Ramos (cell line): ENCODE measurements around the gene EFNA5.

Experiments
- in situ Hi-C: fragments of 300-500 bp; cut with MboI; formaldehyde crosslinking; loops from one replicate; pipeline ENCODE4 v1.14.3; 2022; ENCODE audit warnings: low sequenced_read_pairs; ENCODE audit not compliant: unreplicated experiment

Gene EFNA5

GRCh38 chr5:107388141-107388861, 282.4 kb downstream of the EFNA5 start:
- in situ Hi-C loops: no loop called here

GRCh38 chr5:107387526-107388140, 283.1 kb downstream of the EFNA5 start:
- in situ Hi-C loops: no loop called here

GRCh38 chr5:107385708-107386107, 285.0 kb downstream of the EFNA5 start:
- in situ Hi-C loops: no loop called here

GRCh38 chr5:107384256-107384655, 286.5 kb downstream of the EFNA5 start:
- in situ Hi-C loops: no loop called here

- in situ Hi-C loops: no loop called here
Observed at GRCh38 chr5:107383414-107383813, 287.3 kb downstream of the EFNA5 start.

GRCh38 chr5:107381189-107381856, 289.4 kb downstream of the EFNA5 start:
- in situ Hi-C loops: no loop called here

- in situ Hi-C loops: no loop called here
Observed at GRCh38 chr5:107380654-107381053, 290.1 kb downstream of the EFNA5 start.

GRCh38 chr5:107378218-107378899, 292.4 kb downstream of the EFNA5 start:
- in situ Hi-C loops: no loop called here

GRCh38 chr5:107377277-107377609, 293.5 kb downstream of the EFNA5 start:
- in situ Hi-C loops: no loop called here

- in situ Hi-C loops: no loop called here
Observed at GRCh38 chr5:107376546-107377276, 294.0 kb downstream of the EFNA5 start.

- in situ Hi-C loops: no loop called here
Observed at GRCh38 chr5:107373549-107374263, 297.0 kb downstream of the EFNA5 start.

- in situ Hi-C loops: no loop called here
Observed at GRCh38 chr5:107372723-107373450, 297.9 kb downstream of the EFNA5 start.

- in situ Hi-C loops: no loop called here
Observed at GRCh38 chr5:107370396-107370968, 300.3 kb downstream of the EFNA5 start.

GRCh38 chr5:107369622-107370021, 301.1 kb downstream of the EFNA5 start:
- in situ Hi-C loops: no loop called here

- in situ Hi-C loops: no loop called here
Observed at GRCh38 chr5:107368615-107369014, 302.1 kb downstream of the EFNA5 start.

- in situ Hi-C loops: no loop called here
Observed at GRCh38 chr5:107367939-107368338, 302.8 kb downstream of the EFNA5 start.

- in situ Hi-C loops: no loop called here
Observed at GRCh38 chr5:107367480-107367879, 303.3 kb downstream of the EFNA5 start.

GRCh38 chr5:107365320-107366109, 305.2 kb downstream of the EFNA5 start:
- in situ Hi-C loops: no loop called here
